Head of caudate nucleus (tissue), 42 donors: ENCODE data around the gene SUZ12.
"Not testable (repeated sequence)": the region's sequence is repeated elsewhere in the genome, so short reads cannot be mapped to it uniquely, and the experiment has no call there.

Source experiments
- DNase-seq, 42 donors: peaks; one replicate each; pipeline versions ENCODE4 v3.0.0 to v3.0.0-alpha.2; 2020 to 2021; ENCODE audit warnings: mixed read lengths in 7 of 42
- intact Hi-C: fragments of 100-400 bp; cut with DNase I; formaldehyde crosslinking; loops from one replicate; pipeline ENCODE4 v1.15.0; 2022

The SUZ12 gene

DNA sequence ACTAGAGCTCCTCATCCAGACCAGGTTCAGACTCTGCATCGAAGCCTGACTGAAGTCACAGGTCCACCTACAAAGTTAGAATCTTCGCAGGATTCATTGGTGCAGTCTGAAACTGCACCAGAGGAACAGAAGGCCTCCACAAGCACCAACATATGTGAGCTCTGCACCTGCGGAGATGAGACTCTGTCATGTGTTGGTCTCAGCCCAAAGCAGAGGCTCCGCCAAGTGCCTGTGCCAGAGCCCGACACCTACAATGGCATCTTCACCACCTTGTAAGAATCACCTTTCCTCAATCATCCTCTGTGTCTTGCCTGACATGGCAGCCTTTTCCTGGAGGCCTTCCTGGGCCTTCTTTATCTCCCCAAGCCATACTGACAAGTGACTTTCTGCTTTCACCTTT lies 85.7 kb downstream of the SUZ12 start:
- DNase-seq, intact Hi-C loops: not testable (repeated sequence)

GRCh38 chr17:32027271-32027670 lies 90.5 kb downstream of the SUZ12 start:
- DNase-seq, intact Hi-C loops: not testable (repeated sequence)

- DNase-seq, result no peak
- intact Hi-C loops, result no loop called here
These were observed 96.4 kb downstream of the SUZ12 start for GRCh38 chr17:32033223-32033622.

DNA sequence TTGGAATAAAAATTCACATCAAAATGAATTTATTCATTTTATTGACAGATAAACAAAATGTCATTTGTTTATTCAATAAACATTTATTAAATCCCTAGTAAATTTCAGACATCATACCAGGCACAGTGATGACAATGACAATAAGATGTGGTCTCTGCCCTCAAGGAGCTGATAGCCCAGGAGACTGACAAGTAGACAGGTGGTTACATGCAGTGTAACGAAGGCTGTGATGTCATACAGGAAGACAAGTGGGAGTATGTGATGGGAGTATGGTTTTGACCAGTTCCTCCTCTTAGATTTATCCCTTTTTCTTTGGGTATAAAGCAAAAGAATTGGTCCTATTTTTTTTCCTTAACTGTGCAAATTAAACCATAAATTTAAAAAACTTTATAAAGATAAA lies 97.0 kb downstream of the SUZ12 start:
- intact Hi-C loops, DNase-seq: not testable (repeated sequence)

GRCh38 chr17:32040246-32040645 lies 103.4 kb downstream of the SUZ12 start:
- DNase-seq, intact Hi-C loops: not testable (repeated sequence)

DNA sequence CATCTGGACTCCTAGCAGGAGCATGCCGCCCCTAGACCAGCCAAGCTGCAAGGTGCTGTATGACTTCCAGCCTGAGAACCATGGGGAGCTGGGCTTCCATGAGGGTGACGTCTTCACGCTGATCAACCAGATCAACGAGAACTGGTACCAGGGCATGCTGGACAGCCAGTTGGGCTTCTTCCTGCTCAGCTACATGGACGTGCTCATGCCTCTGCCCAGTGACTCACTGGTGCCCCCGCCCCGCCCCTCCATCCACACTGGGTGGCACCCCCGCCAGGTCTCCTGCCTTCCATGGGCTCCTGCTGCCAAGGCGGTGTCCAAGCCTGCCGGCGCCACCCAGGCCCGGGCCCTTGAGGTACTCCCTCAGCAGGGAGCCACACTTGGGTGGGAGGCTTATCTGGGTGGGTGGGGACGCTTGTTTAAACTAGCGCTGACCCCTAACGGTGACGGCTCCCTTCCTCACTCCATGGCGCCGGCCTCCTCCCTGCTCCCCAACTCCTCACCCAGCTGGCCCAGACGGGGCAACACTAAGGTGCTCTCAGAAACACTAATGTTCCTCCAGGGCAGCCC lies 104.6 kb downstream of the SUZ12 start:
- DNase-seq, intact Hi-C loops: not testable (repeated sequence)

- intact Hi-C loops, DNase-seq: not testable (repeated sequence)
These were observed 105.5 kb downstream of the SUZ12 start for GRCh38 chr17:32042266-32042665.

DNA sequence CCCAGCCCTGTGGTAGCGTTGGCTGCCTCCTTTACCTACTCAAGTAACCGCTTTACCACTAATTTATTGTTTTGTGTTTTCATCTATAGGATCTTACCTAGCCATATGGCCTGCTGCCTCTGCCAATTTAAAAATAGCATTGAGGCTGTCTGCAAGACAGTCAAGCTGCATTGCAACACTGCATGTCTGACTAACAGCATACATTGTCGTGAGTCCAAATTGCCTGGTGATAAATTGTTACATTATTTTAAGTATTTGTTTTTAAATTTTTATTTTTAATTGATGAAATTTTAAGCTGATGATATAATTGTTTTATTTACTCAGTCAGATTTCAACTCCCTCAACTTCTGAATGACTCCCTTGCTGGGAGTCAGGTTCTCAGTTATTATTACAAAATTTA lies 108.8 kb downstream of the SUZ12 start:
- peak in 1 of 42 donors; percentile 18 for DNase-seq
- intact Hi-C loops, result not testable (repeated sequence)

- intact Hi-C loops, result not testable (repeated sequence)
- peak in 40 of 42 donors; percentile 14 to 85 (median 63) for DNase-seq
These were observed 110.9 kb downstream of the SUZ12 start for GRCh38 chr17:32047663-32048062.
